NCI-H446 (cell line): Measurements from ENCODE around the gene DAB2IP.

ENCODE experiments used
- DNase-seq, 2 experiments: peaks; one replicate each; lab custom pipeline; 2025; lab: John Stamatoyannopoulos, UW

DAB2IP gene

GRCh38 chr9:121684381-121685145, 33.1 kb downstream of the DAB2IP start:
- DNase-seq, result no peak

- DNase-seq, result no peak
Measured at GRCh38 chr9:121685146-121685794, 33.8 kb downstream of the DAB2IP start.

GRCh38 chr9:121685795-121686377, 34.5 kb downstream of the DAB2IP start:
- no peak for DNase-seq

- peak in 1 of 2 experiments; percentile 54 for DNase-seq
Measured at GRCh38 chr9:121686930-121687541, 35.6 kb downstream of the DAB2IP start.

- no peak for DNase-seq
Measured at GRCh38 chr9:121688146-121688680, 36.8 kb downstream of the DAB2IP start.

- no peak for DNase-seq
Measured at GRCh38 chr9:121688681-121689080, 37.2 kb downstream of the DAB2IP start.

GRCh38 chr9:121689461-121690157, 38.2 kb downstream of the DAB2IP start:
- no peak for DNase-seq

- DNase-seq, result no peak
Measured at GRCh38 chr9:121690316-121690715, 38.9 kb downstream of the DAB2IP start.

GRCh38 chr9:121690766-121691165, 39.3 kb downstream of the DAB2IP start:
- no peak for DNase-seq

GRCh38 chr9:121691890-121692289, 40.5 kb downstream of the DAB2IP start:
- DNase-seq, result no peak

- DNase-seq, result no peak
Measured at GRCh38 chr9:121692606-121693387, 41.4 kb downstream of the DAB2IP start.

- no peak for DNase-seq
Measured at GRCh38 chr9:121693388-121693670, 41.9 kb downstream of the DAB2IP start.

- no peak for DNase-seq
Measured at GRCh38 chr9:121694001-121694400, 42.6 kb downstream of the DAB2IP start.

- no peak for DNase-seq
Measured at GRCh38 chr9:121694600-121694999, 43.2 kb downstream of the DAB2IP start.

GRCh38 chr9:121696930-121697329, 45.5 kb downstream of the DAB2IP start:
- no peak for DNase-seq

GRCh38 chr9:121698627-121699570, 47.5 kb downstream of the DAB2IP start:
- no peak for DNase-seq

GRCh38 chr9:121699571-121700164, 48.2 kb downstream of the DAB2IP start:
- DNase-seq, result no peak

GRCh38 chr9:121700165-121700831, 48.9 kb downstream of the DAB2IP start:
- no peak for DNase-seq

GRCh38 chr9:121700832-121701419, 49.5 kb downstream of the DAB2IP start:
- no peak for DNase-seq
